HG03045 (cell line): ENCODE data around the gene RAB3GAP1.
"Not testable (repeated sequence)": the region's sequence is repeated elsewhere in the genome, so short reads cannot be mapped to it uniquely, and the experiment has no call there.

ENCODE experiments used
- ATAC-seq: cut with Tn5 transposase; IDR thresholded peaks from one replicate; pipeline ENCODE4 v1.9.1; 2021; ENCODE audit warnings: mild to moderate bottlenecking, moderate library complexity; ENCODE audit not compliant: unreplicated experiment

The RAB3GAP1 gene

GRCh38 chr2:135052997-135053474 is 944 bp downstream of the RAB3GAP1 start:
- ATAC-seq = peak; percentile 32

- no peak for ATAC-seq
These were observed 3.2 kb downstream of the RAB3GAP1 start for GRCh38 chr2:135055182-135055786.

GRCh38 chr2:135056790-135057189 is 4.7 kb downstream of the RAB3GAP1 start:
- ATAC-seq = no peak

- ATAC-seq = no peak
These were observed 7.5 kb downstream of the RAB3GAP1 start for GRCh38 chr2:135059577-135059976.

GRCh38 chr2:135063210-135063609 is 11.1 kb downstream of the RAB3GAP1 start:
- ATAC-seq = no peak

GRCh38 chr2:135064149-135064548 is 12.1 kb downstream of the RAB3GAP1 start:
- no peak for ATAC-seq

DNA sequence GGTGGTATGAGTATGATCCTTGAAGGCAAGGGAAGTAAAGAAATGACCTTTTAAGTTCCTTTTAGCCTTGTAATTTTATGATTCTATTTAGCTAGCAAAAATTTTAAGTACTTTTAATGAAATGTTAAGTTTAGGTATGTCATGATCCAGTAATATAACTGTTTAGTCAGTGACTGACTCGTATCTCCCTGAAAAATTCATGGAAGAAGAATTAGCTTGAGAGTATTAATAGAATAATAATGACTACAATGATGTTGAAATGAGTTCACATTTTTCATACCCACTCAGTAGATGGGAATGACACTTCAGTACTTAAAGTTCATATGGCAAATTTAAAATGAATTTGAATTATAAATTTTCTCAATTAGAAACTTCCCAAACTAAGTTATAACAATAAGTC is 14.6 kb downstream of the RAB3GAP1 start:
- ATAC-seq = no peak

DNA sequence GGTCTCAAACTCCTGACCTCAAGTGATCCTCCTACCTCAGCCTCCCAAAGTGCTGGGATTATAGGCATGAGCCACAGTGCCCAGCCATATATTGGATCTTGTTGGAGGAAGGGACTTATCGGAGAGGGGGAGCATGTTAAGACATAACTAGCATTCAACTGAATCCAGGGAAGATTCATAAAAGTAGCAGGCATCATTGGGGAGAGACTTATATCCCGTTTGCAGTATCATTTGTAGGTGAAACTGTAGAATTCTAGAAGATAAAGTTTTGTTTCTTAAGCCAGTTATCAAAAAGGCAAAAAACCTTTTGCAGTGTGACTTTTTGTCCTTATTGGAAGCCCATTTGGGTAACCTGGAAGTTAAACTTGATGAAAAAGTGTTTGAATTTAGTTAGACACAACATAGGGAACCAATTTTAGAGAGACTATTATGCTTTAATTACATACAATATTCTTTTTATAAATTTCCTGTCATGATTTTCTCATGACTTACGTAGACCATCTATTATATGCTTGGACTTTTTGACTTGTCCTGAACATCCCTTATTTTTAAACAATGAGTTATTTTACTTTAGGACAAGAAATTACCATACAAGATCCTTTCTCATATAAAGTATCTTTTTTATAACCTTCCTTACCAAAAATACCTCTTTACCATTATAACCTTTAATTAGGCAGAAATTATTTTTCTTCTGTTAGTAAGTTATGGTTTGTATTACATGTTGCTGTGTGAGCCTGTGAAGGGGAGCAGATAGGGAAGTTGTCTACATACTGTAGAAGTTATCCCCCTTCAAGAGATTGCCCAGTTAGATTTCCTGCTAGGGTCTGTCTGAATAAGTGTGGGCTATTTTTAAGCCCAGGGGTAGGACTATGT is 20.3 kb downstream of the RAB3GAP1 start:
- no peak for ATAC-seq

- ATAC-seq = no peak
These were observed 22.1 kb downstream of the RAB3GAP1 start for GRCh38 chr2:135074216-135074615.

DNA sequence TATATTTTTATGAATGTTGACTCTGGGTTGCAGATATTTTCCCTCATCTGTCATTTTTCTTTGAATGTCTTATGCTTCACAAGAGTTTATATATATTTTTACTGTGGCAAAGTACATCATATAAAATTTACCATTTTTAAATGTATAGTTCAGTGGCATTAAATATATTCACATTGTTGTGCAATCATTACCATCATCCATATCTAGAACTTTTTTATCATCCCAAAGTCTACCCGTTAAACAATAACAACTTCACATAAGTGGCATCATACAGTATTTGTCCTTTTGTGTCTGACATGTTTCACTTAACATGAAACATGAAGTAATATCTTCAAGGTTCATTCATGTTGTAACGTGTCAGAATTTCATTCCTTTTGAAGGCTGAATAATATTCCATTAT is 24.5 kb downstream of the RAB3GAP1 start:
- ATAC-seq = no peak

- ATAC-seq = no peak
These were observed 26.3 kb downstream of the RAB3GAP1 start for GRCh38 chr2:135078417-135078816.

DNA sequence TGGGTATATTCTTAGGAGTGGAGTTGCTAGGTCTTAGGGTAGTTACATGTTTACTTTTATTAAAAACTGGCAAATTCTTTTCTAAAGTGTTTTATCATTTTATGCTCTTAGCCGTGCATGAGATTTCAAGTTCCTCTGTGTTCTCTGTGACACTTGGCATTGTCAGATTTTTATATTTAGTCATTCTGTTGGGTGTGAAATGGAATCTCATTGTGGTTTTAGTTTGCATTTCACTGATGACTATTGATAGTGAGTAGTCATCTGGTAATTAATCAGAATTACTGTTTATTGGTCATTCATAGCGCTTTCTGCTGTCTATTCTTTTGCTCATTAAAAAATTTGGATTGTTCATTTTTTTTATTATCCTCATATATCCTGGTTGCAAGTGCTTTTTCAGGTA is 34.1 kb downstream of the RAB3GAP1 start:
- ATAC-seq = no peak

GRCh38 chr2:135089597-135089996 is 37.5 kb downstream of the RAB3GAP1 start:
- not testable (repeated sequence) for ATAC-seq

DNA sequence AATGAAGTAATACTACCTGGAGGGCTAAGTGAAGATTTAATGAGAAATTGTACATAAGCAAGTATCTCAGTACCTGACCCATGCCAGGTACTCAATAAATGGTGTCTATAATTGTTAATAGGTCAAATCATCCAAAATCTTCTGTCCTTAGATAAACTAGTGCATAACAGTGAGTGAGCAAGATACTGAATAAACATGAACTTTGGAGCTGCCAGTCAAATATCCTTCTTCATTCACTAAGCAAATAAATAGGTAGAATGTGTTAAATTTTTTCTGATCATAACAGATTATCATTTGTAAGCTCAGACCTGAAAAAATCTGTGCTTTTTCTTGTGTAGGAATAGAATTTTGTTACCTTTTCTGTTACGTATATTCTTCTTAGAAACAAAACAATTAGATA is 39.6 kb downstream of the RAB3GAP1 start:
- no peak for ATAC-seq

DNA sequence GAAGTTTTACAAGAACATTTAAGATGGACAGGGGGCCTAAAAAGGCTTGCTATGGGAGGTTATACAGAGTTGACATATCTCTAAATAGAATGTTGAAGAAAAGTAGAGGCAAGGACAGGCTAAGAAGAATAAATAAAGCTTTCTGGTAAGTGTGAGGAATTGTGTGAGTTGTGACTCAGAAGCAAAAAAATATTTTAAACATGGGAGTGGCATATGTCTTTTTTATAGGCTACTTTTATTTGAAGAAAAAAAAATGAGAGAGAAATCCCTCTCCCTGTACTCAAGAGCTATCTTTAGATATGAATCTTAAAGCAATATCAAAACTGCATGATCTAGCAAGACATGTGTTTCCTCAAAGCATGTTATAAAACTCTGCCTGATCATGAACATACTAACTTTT is 41.1 kb downstream of the RAB3GAP1 start:
- ATAC-seq = no peak

- ATAC-seq = no peak
These were observed 41.7 kb downstream of the RAB3GAP1 start for GRCh38 chr2:135093670-135094330.

GRCh38 chr2:135094508-135094907 is 42.4 kb downstream of the RAB3GAP1 start:
- ATAC-seq = no peak

DNA sequence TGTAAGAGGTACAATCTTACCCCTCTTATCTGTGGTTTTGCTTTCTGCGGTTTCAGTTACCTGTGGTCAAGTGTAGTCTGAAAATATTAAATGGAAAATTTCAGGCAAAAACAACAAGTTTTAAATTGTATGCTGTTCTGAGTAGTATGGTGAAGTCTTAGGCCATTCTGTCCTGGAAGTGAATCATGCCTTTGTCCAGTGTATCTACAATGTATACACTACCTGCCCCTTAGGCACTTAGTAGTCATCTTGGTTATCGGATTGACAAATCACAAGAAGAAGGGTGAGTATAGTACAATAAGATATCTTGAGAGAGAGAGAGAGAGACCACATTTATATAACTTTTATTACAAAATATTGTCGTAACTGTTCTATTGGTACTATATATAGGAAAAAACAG is 43.5 kb downstream of the RAB3GAP1 start:
- no peak for ATAC-seq

GRCh38 chr2:135096665-135097446 is 44.8 kb downstream of the RAB3GAP1 start:
- no peak for ATAC-seq

DNA sequence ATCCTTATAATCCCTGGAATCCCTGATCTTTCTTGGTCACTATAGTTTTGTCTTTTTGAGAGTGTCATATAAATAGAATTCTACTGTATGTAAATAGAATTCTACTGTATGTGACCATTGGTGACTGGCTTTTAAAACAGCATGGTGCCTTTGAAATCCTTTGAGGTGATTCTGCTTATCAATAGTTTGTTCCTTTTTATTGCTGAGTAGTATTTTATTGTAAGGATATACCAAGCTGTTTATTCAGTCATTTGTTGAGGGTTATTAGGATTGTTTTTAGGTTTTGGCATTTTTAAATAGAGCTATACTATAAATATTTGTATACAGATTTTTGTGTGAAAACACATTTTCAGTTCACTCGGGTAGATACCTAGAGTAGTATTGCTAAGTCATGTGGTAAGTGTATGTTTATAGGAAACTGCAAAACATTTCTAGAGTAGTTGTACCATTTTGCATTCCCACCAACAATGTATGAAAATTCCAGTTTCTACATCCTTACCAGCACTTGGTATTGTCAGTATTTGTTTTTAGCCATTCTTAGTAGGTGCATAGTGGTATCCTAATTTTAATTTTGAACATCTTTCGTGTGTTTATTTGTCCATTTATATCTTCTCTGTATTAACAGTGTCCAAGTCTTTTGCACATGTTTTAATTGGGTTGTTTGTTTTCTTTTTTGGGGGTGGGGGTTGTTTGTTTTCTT is 45.6 kb downstream of the RAB3GAP1 start:
- ATAC-seq = no peak
